Calu3 (cell line): ENCODE data around the gene AMBRA1. TPM values are rescaled to one million over a fixed set of nuclear protein-coding genes. Genes with fewer than 3 reads are reported as not detected.

Experiments used
- BruUV-seq: library from RNA; stranded (reverse); fragments of 400-500 nt; replicated peaks from 2 replicates; lab custom pipeline; 2021; lab: Mats Ljungman, UMichigan
- CTCF ChIA-PET: fragments of 300-600 bp; sonication (Branson Sonifier 250); formaldehyde crosslinking; loops from one replicate; lab custom pipeline; 2022; ENCODE audit warnings: antibody characterized with exemption; lab: Charles Lee
- DNase-seq: peaks from one replicate; pipeline ENCODE4 v3.0.0; 2022
- H3K27ac Mint-ChIP-seq: one replicate; pipeline ENCODE4 v1.8.0; 2022; ENCODE audit warnings: mixed read lengths; ENCODE audit not compliant: unreplicated experiment
- H3K27me3 Mint-ChIP-seq: one replicate; pipeline ENCODE4 v1.8.0; 2022; ENCODE audit warnings: mixed read lengths; ENCODE audit not compliant: unreplicated experiment
- H3K36me3 Mint-ChIP-seq: one replicate; pipeline ENCODE4 v1.8.0; 2022; ENCODE audit warnings: mild to moderate bottlenecking, moderate library complexity, mixed read lengths; ENCODE audit not compliant: insufficient read depth, unreplicated experiment
- H3K4me1 Mint-ChIP-seq: one replicate; pipeline ENCODE4 v1.8.0; 2022; ENCODE audit warnings: mild to moderate bottlenecking, low read depth, mixed read lengths; ENCODE audit not compliant: unreplicated experiment
- H3K4me3 Mint-ChIP-seq: one replicate; pipeline ENCODE4 v1.8.0; 2022; ENCODE audit warnings: mild to moderate bottlenecking, low read depth, moderate library complexity, mixed read lengths; ENCODE audit not compliant: unreplicated experiment
- H3K9me3 Mint-ChIP-seq: one replicate; pipeline ENCODE4 v1.8.0; 2022; ENCODE audit warnings: low read depth, mixed read lengths; ENCODE audit not compliant: unreplicated experiment
- intact Hi-C: fragments of 100-400 bp; cut with micrococcal nuclease; formaldehyde crosslinking; loops from one replicate; pipeline ENCODE4 v1.10.0; 2022; ENCODE audit not compliant: unreplicated experiment
- total RNA-seq: library from RNA; stranded (reverse); gene quantifications from 2 replicates; pipeline ENCODE4 v1.2.3, GENCODE V29; 2022
- TF ChIP-seq, protein P1 (sequence below): fragments of 200-600 bp; IDR thresholded peaks from one replicate; pipeline ENCODE4 v1.8.0; 2022; ENCODE audit warnings: antibody characterized with exemption; ENCODE audit not compliant: unreplicated experiment

The AMBRA1 gene
- total RNA-seq, 1 experiment from 2014 or later: 35.0 TPM

DNA sequence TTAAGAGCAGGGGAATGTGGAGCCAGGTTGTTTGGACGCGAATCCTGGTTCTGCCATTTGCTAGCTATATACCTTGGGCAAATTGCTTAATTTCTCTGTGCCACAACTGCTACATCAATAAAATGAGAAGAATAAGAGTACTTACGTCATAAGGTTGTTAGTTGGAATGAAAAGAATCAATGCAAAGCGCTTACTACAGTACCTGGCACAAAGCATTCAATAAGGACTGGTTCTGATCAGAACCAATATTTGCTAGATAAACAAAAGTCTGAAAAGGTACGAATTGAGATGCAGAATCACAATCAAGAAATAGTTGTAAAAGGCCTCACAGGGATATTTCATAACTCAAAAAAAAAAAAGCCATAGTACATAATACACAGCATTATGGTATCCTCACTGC, 11.2 kb downstream of the AMBRA1 start:
- H3K27me3 Mint-ChIP-seq: no peaks in the 10 kb centered on the region
- no peaks in the 10 kb centered on the region for H3K36me3 Mint-ChIP-seq
- TF ChIP-seq, protein P1, sequence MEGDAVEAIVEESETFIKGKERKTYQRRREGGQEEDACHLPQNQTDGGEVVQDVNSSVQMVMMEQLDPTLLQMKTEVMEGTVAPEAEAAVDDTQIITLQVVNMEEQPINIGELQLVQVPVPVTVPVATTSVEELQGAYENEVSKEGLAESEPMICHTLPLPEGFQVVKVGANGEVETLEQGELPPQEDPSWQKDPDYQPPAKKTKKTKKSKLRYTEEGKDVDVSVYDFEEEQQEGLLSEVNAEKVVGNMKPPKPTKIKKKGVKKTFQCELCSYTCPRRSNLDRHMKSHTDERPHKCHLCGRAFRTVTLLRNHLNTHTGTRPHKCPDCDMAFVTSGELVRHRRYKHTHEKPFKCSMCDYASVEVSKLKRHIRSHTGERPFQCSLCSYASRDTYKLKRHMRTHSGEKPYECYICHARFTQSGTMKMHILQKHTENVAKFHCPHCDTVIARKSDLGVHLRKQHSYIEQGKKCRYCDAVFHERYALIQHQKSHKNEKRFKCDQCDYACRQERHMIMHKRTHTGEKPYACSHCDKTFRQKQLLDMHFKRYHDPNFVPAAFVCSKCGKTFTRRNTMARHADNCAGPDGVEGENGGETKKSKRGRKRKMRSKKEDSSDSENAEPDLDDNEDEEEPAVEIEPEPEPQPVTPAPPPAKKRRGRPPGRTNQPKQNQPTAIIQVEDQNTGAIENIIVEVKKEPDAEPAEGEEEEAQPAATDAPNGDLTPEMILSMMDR: no peak
- intact Hi-C loops: no loop called here
- H3K9me3 Mint-ChIP-seq: no peaks in the 10 kb centered on the region
- no TSS peak for BruUV-seq
- H3K27ac Mint-ChIP-seq: no peak overlapping the region
- DNase-seq: no peak
- H3K4me3 Mint-ChIP-seq: no peak overlapping the region
- CTCF ChIA-PET: no interaction called here
- H3K4me1 Mint-ChIP-seq: peaks cover 28% of the 10 kb centered on the region

DNA sequence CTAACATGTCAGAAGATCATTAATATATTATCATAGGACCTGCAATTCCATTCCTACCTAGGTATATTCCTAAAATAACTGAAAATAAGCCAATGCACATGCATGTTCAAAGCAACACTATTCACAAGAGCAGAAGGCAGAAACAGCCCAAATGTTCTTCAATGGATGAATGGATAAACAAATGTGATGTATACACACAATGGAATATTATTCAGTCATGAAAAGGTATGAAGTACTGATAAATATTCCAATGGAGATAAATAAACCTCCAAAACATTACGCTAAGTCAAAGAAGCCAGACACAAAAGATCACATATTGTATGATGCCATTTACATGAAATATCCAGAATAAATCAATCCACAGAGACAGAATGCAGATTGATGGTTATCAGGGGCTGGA, 16.8 kb downstream of the AMBRA1 start:
- no peaks in the 10 kb centered on the region for H3K27me3 Mint-ChIP-seq
- peaks cover 28% of the 10 kb centered on the region for H3K4me1 Mint-ChIP-seq
- no TSS peak for BruUV-seq
- H3K36me3 Mint-ChIP-seq: no peaks in the 10 kb centered on the region
- no peak for DNase-seq
- H3K4me3 Mint-ChIP-seq: no peak overlapping the region
- no peak overlapping the region for H3K27ac Mint-ChIP-seq
- TF ChIP-seq, protein P1: no peak
- CTCF ChIA-PET: no interaction called here
- intact Hi-C loops: no loop called here
- H3K9me3 Mint-ChIP-seq: no peaks in the 10 kb centered on the region

DNA sequence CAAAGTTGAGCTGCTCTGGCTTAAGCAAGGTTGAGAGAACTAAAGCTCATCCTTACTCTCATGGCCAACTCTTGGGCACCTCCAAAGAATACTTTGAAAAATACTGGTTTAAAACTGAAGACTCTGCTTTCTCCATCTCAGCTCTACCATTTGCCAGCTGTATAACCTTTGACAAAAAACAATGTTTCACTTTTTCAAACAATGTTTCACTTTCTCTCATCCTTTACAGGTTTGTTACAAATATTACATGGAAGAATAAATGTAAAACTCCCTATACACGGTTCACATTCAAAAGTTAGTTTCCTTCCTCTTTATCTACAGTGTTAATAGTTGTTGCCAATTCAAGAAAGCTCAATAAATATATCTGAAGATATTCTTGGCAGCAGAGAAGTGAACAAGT, 19.2 kb downstream of the AMBRA1 start:
- no peaks in the 10 kb centered on the region for H3K9me3 Mint-ChIP-seq
- intact Hi-C loops: no loop called here
- H3K4me1 Mint-ChIP-seq: peaks cover 11% of the 10 kb centered on the region
- no peaks in the 10 kb centered on the region for H3K27me3 Mint-ChIP-seq
- H3K27ac Mint-ChIP-seq: no peak overlapping the region
- CTCF ChIA-PET: interaction anchor here (0.6 kb wide), 1 partner anchor 33 kb away, joined by 3 read pairs; no protein-coding TSS in a partner anchor
- DNase-seq: no peak
- H3K4me3 Mint-ChIP-seq: no peak overlapping the region
- no TSS peak for BruUV-seq
- no peaks in the 10 kb centered on the region for H3K36me3 Mint-ChIP-seq
- TF ChIP-seq, protein P1: no peak

DNA sequence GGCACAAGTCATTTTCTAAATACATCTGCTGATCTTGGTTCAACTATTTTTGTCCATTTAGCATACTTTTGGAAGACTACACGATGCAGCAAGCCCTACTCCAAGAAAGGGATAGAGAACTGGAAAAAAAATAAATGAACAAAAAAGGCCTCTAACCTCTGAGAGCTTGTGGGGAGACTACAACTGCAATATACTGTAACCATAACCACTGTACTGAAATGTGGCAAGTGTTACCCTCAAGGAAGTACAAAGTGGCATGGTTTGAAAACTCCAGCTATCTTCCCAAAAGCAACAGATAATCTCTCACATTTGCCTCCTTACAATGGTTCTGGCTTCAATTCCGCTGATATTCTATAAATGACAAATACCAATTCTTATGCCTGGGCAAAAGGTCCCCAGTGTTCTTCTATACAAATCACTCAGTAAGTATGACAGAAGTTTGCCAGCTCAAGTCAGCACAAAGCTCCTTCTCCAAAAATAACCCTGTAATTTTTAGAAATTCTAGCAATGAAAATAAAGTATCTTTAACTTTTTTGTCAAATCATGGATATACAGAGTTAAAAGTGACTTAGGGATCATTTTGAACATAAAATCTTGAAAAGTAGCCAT, 22.9 kb downstream of the AMBRA1 start:
- Mint-ChIP-seq H3K4me3 (no peak overlapping the region), H3K36me3 (no peaks in the 10 kb centered on the region), H3K9me3 (no peaks in the 10 kb centered on the region), H3K4me1 (no peaks in the 10 kb centered on the region), H3K27ac (no peak overlapping the region), H3K27me3 (no peaks in the 10 kb centered on the region)
- no peak for DNase-seq
- TF ChIP-seq, protein P1: no peak
- BruUV-seq: no TSS peak
- intact Hi-C loops: no loop called here
- CTCF ChIA-PET: interaction anchor here (0.7 to 0.8 kb wide), 2 partner anchors 11 to 12 kb away, joined by 4 to 5 read pairs; no protein-coding TSS in a partner anchor
